HG02938 (cell line): ENCODE measurements around the gene SORCS2.

Experiments
- ATAC-seq: cut with Tn5 transposase; IDR thresholded peaks from one replicate; pipeline ENCODE4 v1.9.1; 2021; ENCODE audit warnings: mild to moderate bottlenecking, moderate library complexity; ENCODE audit not compliant: unreplicated experiment

SORCS2 gene

GRCh38 chr4:7348946-7349900, 156.9 kb downstream of the SORCS2 start:
- ATAC-seq: no peak

- no peak for ATAC-seq
These were observed 158.1 kb downstream of the SORCS2 start for GRCh38 chr4:7350396-7350795.

GRCh38 chr4:7351014-7351413, 158.7 kb downstream of the SORCS2 start:
- ATAC-seq: no peak

GRCh38 chr4:7352486-7352885, 160.1 kb downstream of the SORCS2 start:
- no peak for ATAC-seq

GRCh38 chr4:7353046-7353790, 160.9 kb downstream of the SORCS2 start:
- no peak for ATAC-seq

GRCh38 chr4:7353846-7354610, 161.7 kb downstream of the SORCS2 start:
- ATAC-seq: no peak

- ATAC-seq: no peak
These were observed 162.6 kb downstream of the SORCS2 start for GRCh38 chr4:7354927-7355326.

GRCh38 chr4:7355795-7356194, 163.5 kb downstream of the SORCS2 start:
- no peak for ATAC-seq

GRCh38 chr4:7356667-7357310, 164.5 kb downstream of the SORCS2 start:
- ATAC-seq: no peak

- ATAC-seq: no peak
These were observed 165.0 kb downstream of the SORCS2 start for GRCh38 chr4:7357323-7357722.

GRCh38 chr4:7358100-7358735, 165.9 kb downstream of the SORCS2 start:
- ATAC-seq: no peak

GRCh38 chr4:7359400-7360062, 167.2 kb downstream of the SORCS2 start:
- ATAC-seq: no peak

GRCh38 chr4:7360806-7361205, 168.5 kb downstream of the SORCS2 start:
- no peak for ATAC-seq

- ATAC-seq: no peak
These were observed 169.1 kb downstream of the SORCS2 start for GRCh38 chr4:7361280-7361895.

GRCh38 chr4:7362341-7362740, 170.0 kb downstream of the SORCS2 start:
- ATAC-seq: no peak

GRCh38 chr4:7362862-7363430, 170.6 kb downstream of the SORCS2 start:
- ATAC-seq: no peak

GRCh38 chr4:7364979-7365378, 172.6 kb downstream of the SORCS2 start:
- no peak for ATAC-seq

GRCh38 chr4:7365462-7366179, 173.3 kb downstream of the SORCS2 start:
- no peak for ATAC-seq
